Measurements from ENCODE around the gene PPP2R3B.

DNA sequence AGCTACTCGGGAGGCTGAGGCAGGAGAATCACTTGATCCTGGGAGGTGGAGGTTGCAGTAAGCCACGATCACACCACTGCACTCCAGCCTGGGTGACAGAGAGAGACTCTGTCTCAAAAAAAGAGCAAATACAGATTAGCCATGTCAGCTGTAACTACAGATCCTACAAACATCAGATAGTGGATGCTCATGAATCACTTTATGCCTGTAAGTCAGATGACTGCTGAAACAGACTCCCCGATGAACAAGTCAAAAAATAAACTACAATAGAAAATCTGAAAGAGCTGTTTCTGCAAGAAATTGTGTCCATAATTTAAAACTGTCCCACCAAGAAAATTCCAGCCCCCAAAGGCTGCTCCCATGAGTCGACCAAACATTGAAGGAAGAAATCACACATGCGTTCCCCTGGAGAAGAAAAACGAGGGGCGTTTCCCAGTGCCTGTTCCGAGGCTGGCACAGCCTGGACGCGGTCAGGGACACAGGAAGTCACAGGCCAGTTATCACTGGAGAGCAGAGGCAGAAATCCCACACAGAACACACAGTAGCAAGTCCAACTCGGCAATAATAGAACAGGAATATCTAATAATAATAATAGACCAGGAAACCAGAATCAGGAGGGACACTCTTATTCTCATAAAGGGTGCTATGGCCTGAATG is 38.1 kb downstream of the PPP2R3B start:
- TF ChIP-seq CTCF (conservative IDR thresholded peaks at IDR 0.05; ENCODE audit: low read depth, low read length) (no peak), POLR2A (IDR thresholded peaks at IDR 0.05; ENCODE audit: low read depth, low read length) (no peak), MXI1 (IDR thresholded peaks at IDR 0.05; ENCODE audit: borderline replicate concordance, low read depth, low read length) (no peak), ELK1 (IDR thresholded peaks at IDR 0.05; ENCODE audit: borderline replicate concordance, low read depth, low read length) (no peak), MAFK (IDR thresholded peaks at IDR 0.05; ENCODE audit: low read depth, low read length) (no peak), RFX5 (IDR thresholded peaks at IDR 0.05; ENCODE audit: low read depth, low read length) (no peak), CHD1 (IDR thresholded peaks at IDR 0.05; ENCODE audit: low read depth, low read length) (no peak)
- TF ChIP-seq, protein P1, sequence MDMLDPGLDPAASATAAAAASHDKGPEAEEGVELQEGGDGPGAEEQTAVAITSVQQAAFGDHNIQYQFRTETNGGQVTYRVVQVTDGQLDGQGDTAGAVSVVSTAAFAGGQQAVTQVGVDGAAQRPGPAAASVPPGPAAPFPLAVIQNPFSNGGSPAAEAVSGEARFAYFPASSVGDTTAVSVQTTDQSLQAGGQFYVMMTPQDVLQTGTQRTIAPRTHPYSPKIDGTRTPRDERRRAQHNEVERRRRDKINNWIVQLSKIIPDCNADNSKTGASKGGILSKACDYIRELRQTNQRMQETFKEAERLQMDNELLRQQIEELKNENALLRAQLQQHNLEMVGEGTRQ (IDR thresholded peaks at IDR 0.05; ENCODE audit: low read depth, low read length) = no peak
